Neural progenitor cell (in vitro differentiated cells): ENCODE data around the gene CREB5.

Source experiments
- CTCF ChIP-seq: fragments of 200-600 bp; sonication (generic); IDR thresholded peaks from 2 replicates; pipeline ENCODE4 v1.5.1; 2017; ENCODE audit warnings: antibody characterized with exemption, mild to moderate bottlenecking
- EZH2phosphoT487 ChIP-seq: fragments of 200-600 bp; sonication (generic); IDR thresholded peaks from 2 replicates; pipeline ENCODE4 v1.6.1; 2017; ENCODE audit warnings: antibody characterized with exemption

GRCh38 chr7:28617308-28617880 is 205.1 kb downstream of the CREB5 start:
- no peak for TF ChIP-seq CTCF
- TF ChIP-seq EZH2phosphoT487 = no peak
